Left lung (tissue), 10 donors: ENCODE results near the gene SYNE2. TPM values are rescaled to one million over a fixed set of nuclear protein-coding genes. Genes with fewer than 3 reads are reported as not detected.

Experiments used
- ATAC-seq: fragments of 200-7000 bp; cut with Tn5 transposase; one replicate; pipeline ENCODE4 v1.9.1; 2020; ENCODE audit warnings: moderate library complexity
- DNase-seq, 4 donors: peaks; one replicate each; pipeline ENCODE4 v3.0.0-alpha.2; 2013 to 2020
- H3K27ac ChIP-seq, 2 donors: fragments of 200-600 bp; sonication (generic) in 1 of 2; one replicate each; pipeline versions ENCODE4 v1.5.0 to v1.8.0; 2020 to 2021
- H3K27me3 ChIP-seq, 2 donors: fragments of 200-600 bp; sonication (generic) in 1 of 2; one replicate each; pipeline versions ENCODE4 v1.5.0 to v1.8.0; 2020 to 2021
- H3K36me3 ChIP-seq, 2 donors: fragments of 200-600 bp; sonication (generic) in 1 of 2; one replicate each; pipeline versions ENCODE4 v1.5.0 to v1.8.0; 2020 to 2021
- H3K4me1 ChIP-seq, 2 donors: fragments of 200-600 bp; one replicate each; pipeline ENCODE4 v1.8.0; 2021
- H3K4me3 ChIP-seq, 2 donors: fragments of 200-600 bp; sonication (generic) in 1 of 2; one replicate each; pipeline versions ENCODE4 v1.5.0 to v1.8.0; 2020 to 2021; ENCODE audit warnings: mild to moderate bottlenecking in 1 of 2
- H3K9me3 ChIP-seq, 2 donors: fragments of 200-600 bp; sonication (generic) in 1 of 2; one replicate each; pipeline versions ENCODE4 v1.5.0 to v1.8.0; 2020 to 2021
- CTCF ChIP-seq, 2 donors: fragments of 200-600 bp; sonication (generic) in 1 of 2; IDR thresholded peaks; one replicate each; pipeline versions ENCODE4 v1.5.0 to v1.8.0; 2021; ENCODE audit warnings: antibody characterized with exemption in 2 of 2
- intact Hi-C, 2 donors: fragments of 100-400 bp; cut with DNase I; formaldehyde crosslinking; loops; one replicate each; pipeline versions ENCODE4 v1.11.2 to v1.14.2; 2022
- polyA plus RNA-seq, 6 donors: library from polyadenylated mRNA; unstranded; fragments of 120-200 nt; gene quantifications; one replicate each; pipeline ENCODE4 v1.2.1, GENCODE V29; 2013; ENCODE audit not compliant: insufficient read length in 6 of 6
- total RNA-seq, 2 donors: library from RNA; stranded (reverse); fragmentation: NEBNext Ultra II Directional; extraction: Animal tissue kit (Norgen Biotek cat#: 25700); gene quantifications; one replicate each; pipeline ENCODE4 v1.2.1, GENCODE V29; 2021
- donor health status: DM: no; HTN: yes; CAD: no.
- donor health status: DM: no; HTN: no; CAD: no.

The SYNE2 gene
- total and polyA plus RNA-seq, 8 donors = 59.6 to 109 (median 88.5) TPM

- Histone ChIP-seq H3K36me3 (peaks cover 0 to 24% of the 10 kb centered on the region in 2 donors), H3K4me1 (no peaks in the 10 kb centered on the region), H3K27me3 (no peaks in the 10 kb centered on the region), H3K4me3 (no peak overlapping the region), H3K9me3 (no peaks in the 10 kb centered on the region), H3K27ac (no peak overlapping the region)
- ATAC-seq = no peak
- no peak for TF ChIP-seq CTCF (IDR thresholded peaks at IDR 0.05)
- DNase-seq = no peak
- intact Hi-C loops = no loop called here
Observed at GRCh38 chr14:63949696-63950095, 96.9 kb downstream of the SYNE2 start.

GRCh38 chr14:63951021-63951420 lies 98.2 kb downstream of the SYNE2 start:
- Histone ChIP-seq H3K27me3 (no peaks in the 10 kb centered on the region), H3K4me1 (no peaks in the 10 kb centered on the region), H3K36me3 (peaks cover 0 to 24% of the 10 kb centered on the region in 2 donors), H3K9me3 (no peaks in the 10 kb centered on the region), H3K27ac (no peak overlapping the region), H3K4me3 (no peak overlapping the region)
- intact Hi-C loops = no loop called here
- ATAC-seq (no peak), DNase-seq (no peak)
- no peak for TF ChIP-seq CTCF (IDR thresholded peaks at IDR 0.05)

GRCh38 chr14:63951429-63951828 lies 98.6 kb downstream of the SYNE2 start:
- Histone ChIP-seq H3K36me3 (peaks cover 0 to 24% of the 10 kb centered on the region in 2 donors), H3K4me3 (no peak overlapping the region), H3K9me3 (no peaks in the 10 kb centered on the region), H3K27ac (no peak overlapping the region), H3K27me3 (no peaks in the 10 kb centered on the region), H3K4me1 (no peaks in the 10 kb centered on the region)
- intact Hi-C loops = no loop called here
- TF ChIP-seq CTCF (IDR thresholded peaks at IDR 0.05) = no peak
- no peak for ATAC-seq
- DNase-seq = no peak

- H3K27ac ChIP-seq = no peak overlapping the region
- H3K4me1 ChIP-seq = no peaks in the 10 kb centered on the region
Observed at GRCh38 chr14:63952053-63952932, 99.5 kb downstream of the SYNE2 start.

More at GRCh38 chr14:63952053-63952932, 99.5 kb downstream of the SYNE2 start:
- ATAC-seq = no peak
- intact Hi-C loops = no loop called here
- no peaks in the 10 kb centered on the region for H3K27me3 ChIP-seq
- no peaks in the 10 kb centered on the region for H3K9me3 ChIP-seq
- H3K36me3 ChIP-seq = peaks cover 0 to 24% of the 10 kb centered on the region in 2 donors
- no peak for DNase-seq
- no peak overlapping the region for H3K4me3 ChIP-seq
- no peak for TF ChIP-seq CTCF (IDR thresholded peaks at IDR 0.05)
